Coronary artery (tissue), 2 donors: ENCODE results near the gene LEPROT.

Source experiments
- DNase-seq: peaks from one replicate; pipeline ENCODE4 v3.0.0-alpha.2; 2017; ENCODE audit warnings: low spot score
- H3K27ac ChIP-seq, 2 donors: fragments of 200-600 bp; sonication (generic); one replicate each; pipeline ENCODE4 v1.5.1; 2016 to 2019
- H3K4me3 ChIP-seq: fragments of 200-600 bp; sonication (generic); 2 replicates; pipeline ENCODE4 v1.5.1; 2016; ENCODE audit warnings: mild to moderate bottlenecking, moderate library complexity
- TF ChIP-seq, protein P1 (sequence below): fragments of 200-600 bp; sonication (generic); IDR thresholded peaks from one replicate; pipeline ENCODE4 v1.5.1; 2019; ENCODE audit warnings: antibody characterized with exemption

Gene LEPROT

DNA sequence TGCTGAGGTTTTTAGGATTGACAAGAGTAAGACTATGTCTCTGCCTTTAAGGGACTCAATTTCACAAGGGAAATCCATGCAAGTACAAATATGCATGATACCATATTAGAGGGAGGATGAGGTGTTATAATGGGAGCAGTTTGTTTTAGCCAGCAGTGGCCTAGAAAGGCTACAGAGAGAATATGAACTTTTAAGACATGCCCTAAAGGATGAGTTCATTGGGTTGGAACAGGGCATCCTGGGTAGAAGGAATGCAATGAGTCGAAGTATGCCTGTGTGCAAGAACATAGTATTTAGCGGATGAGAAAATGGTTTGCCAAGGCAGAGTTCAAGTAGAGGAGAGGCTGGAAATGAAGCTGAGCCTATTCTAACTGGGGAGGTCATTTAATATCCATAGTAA is 32.6 kb upstream of the LEPROT start:
- H3K27ac ChIP-seq: no peak overlapping the region
- TF ChIP-seq, protein P1, sequence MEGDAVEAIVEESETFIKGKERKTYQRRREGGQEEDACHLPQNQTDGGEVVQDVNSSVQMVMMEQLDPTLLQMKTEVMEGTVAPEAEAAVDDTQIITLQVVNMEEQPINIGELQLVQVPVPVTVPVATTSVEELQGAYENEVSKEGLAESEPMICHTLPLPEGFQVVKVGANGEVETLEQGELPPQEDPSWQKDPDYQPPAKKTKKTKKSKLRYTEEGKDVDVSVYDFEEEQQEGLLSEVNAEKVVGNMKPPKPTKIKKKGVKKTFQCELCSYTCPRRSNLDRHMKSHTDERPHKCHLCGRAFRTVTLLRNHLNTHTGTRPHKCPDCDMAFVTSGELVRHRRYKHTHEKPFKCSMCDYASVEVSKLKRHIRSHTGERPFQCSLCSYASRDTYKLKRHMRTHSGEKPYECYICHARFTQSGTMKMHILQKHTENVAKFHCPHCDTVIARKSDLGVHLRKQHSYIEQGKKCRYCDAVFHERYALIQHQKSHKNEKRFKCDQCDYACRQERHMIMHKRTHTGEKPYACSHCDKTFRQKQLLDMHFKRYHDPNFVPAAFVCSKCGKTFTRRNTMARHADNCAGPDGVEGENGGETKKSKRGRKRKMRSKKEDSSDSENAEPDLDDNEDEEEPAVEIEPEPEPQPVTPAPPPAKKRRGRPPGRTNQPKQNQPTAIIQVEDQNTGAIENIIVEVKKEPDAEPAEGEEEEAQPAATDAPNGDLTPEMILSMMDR: no peak
- DNase-seq: no peak
- H3K4me3 ChIP-seq: no peak overlapping the region

DNA sequence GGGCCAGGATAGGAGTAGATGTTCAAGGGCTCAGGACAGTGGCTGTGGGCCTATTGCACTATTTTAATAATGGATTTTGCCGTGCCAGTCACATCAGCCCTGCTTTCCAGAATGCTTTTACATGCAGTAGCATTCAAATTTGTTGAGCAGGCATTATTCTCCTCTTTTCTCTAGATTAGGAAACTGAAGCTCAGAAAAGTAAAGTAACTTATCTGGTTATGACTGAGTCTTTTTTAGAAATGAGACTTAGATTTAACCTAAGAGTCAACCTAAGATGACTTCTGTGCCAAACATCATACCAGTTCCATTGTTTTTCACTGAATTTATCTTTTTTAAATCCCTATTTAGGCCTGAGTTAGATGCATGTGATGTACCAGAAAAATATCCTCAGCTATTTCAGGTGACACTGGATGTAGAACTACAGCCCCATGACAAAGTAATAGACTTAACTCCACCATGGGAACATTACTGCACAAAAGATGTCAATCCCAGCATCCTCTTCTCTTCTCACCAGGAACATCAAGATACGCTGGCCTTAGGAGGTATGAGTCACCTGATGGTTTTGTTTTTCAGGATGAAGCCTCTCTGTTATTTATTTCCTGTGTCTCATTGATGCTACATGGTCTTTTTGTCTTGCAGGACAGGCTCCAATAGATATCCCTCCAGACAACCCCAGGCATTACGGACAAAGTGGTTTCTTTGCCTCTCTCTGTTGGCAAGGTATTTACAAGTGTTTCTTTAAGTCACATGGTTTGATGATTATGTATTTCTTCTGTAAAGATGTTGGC is 31.4 kb upstream of the LEPROT start:
- no peak overlapping the region for H3K27ac ChIP-seq
- TF ChIP-seq, protein P1: no peak
- H3K4me3 ChIP-seq: no peak overlapping the region
- DNase-seq: no peak

DNA sequence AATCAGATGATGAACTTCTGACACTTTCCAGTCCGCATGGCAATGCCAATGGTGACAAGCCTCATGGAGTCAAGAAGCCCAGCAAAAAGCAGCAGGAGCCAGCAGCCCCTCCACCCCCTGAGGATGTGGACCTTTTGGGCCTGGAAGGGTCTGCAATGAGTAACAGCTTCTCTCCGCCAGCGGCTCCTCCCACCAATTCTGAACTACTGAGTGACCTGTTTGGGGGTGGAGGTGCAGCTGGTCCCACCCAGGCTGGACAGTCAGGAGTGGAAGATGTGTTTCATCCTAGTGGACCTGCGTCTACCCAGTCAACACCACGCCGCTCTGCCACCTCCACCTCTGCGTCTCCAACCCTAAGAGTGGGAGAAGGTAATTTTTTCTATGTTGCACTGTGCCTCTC is 28.0 kb upstream of the LEPROT start:
- TF ChIP-seq, protein P1: no peak
- H3K27ac ChIP-seq: no peak overlapping the region
- no peak for DNase-seq
- H3K4me3 ChIP-seq: no peak overlapping the region

DNA sequence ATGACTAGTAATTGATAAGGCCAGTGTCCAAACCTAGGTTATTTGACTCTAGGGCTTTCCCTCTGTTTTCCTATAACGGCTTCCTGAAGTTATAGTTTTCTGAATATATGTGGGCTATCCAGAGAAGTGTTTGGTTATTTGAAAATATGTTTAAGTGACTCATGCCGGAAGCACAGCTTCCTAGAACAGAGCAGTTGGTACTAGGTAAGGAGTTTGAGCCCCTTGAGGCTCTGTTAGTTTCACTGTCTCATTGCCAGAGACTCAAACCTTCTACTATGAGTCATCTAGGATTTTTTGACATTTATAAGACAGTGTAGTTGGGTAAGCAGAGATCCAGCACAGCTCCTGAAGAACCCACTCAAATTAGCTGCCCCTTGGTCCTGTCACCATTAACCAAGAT is 27.1 kb upstream of the LEPROT start:
- H3K4me3 ChIP-seq: no peak overlapping the region
- TF ChIP-seq, protein P1: no peak
- no peak for DNase-seq
- no peak overlapping the region for H3K27ac ChIP-seq

DNA sequence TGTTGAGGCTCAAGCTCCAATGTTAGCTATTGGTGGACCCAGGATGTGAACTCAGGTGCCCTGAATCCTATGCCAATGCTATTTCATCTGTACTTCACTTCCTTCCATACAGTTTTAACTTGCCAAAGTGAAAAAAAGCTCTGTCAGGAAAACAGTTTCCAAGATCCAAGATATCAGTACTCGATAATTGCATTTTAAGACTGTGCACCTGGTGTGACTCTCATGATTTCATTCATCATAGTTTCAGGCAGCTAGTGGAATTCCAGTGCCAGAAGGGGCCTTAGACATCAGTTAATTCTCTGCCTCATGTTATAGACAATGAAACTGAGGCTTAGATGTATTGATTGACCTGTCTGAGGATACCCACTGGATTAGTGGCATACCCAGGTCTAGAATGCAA is 26.5 kb upstream of the LEPROT start:
- no peak overlapping the region for H3K4me3 ChIP-seq
- H3K27ac ChIP-seq: no peak overlapping the region
- no peak for DNase-seq
- TF ChIP-seq, protein P1: no peak

DNA sequence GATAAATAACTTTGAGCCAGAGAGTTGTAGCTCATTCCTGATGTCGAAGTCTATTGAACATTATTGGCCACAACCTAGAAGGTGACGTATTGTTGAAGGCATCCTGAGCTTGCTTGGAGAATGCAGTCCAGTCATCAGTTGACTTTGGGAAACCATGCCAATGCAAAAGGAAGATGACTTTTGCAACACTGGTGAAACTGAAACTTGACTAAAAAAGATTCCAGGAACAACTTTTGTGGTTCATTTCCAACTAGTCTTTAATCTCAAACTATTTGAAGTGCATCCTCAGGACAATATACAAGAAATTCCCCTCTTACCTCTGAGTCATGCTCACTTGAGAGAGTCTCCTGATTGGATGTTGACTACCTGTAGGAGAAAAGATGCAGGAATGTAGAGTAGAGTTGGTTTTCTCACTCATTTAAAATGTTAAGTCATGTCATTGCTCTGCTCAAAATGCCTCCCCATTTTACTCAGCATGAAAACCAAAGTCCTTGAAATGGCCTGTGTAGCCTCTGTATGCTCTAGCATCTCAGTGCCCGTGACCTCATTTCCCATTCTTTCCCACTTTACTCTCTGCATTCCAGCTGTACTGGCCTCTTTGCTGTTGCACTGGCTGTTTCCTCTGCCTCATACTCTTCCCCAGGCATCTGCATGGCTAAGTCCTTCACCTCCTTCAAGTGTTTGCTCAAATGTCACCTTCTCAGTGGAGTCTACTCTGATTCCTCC is 24.4 kb upstream of the LEPROT start:
- H3K27ac ChIP-seq: no peak overlapping the region
- TF ChIP-seq, protein P1: no peak

DNA sequence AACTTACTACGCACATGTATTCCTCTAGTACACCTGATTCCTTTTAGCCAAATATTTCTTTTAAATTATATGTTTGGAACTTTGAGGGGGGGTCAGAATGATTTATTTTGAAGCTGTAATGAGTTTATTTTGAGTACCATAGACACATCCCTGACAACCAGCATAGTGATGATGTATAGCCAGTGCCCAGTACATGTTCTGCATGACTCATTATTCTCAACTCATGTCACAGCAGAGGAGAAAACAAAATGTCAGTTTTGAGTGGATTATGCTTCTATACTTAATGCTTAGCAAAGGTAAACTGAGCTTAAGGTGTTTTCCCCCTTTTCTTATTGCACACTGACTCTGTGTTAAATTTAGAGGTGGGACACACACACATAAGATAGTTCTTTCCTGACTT is 22.4 kb upstream of the LEPROT start:
- H3K4me3 ChIP-seq: no peak overlapping the region
- TF ChIP-seq, protein P1: no peak

More for the DNA sequence above, 24.4 kb upstream of the LEPROT start:
- DNase-seq: no peak
- H3K4me3 ChIP-seq: no peak overlapping the region

More for the DNA sequence above, 22.4 kb upstream of the LEPROT start:
- DNase-seq: no peak
- H3K27ac ChIP-seq: no peak overlapping the region
